CD4-positive, alpha-beta T cell treated with Interleukin-2 at 100 ng/mL for 4 hours (primary cell): ENCODE data around the gene BAZ2B.
"Not testable (repeated sequence)": the region's sequence is repeated elsewhere in the genome, so short reads cannot be mapped to it uniquely, and the experiment has no call there.

Source experiments
- DNase-seq: peaks from one replicate; pipeline ENCODE4 v3.0.0-alpha.2; 2020; ENCODE audit warnings: low spot score

BAZ2B gene

GRCh38 chr2:159410276-159410675 is 206.1 kb downstream of the BAZ2B start:
- no peak for DNase-seq

- DNase-seq, result no peak
Observed at GRCh38 chr2:159409116-159409800, 207.1 kb downstream of the BAZ2B start.

- no peak for DNase-seq
Observed at GRCh38 chr2:159402790-159403189, 213.6 kb downstream of the BAZ2B start.

- DNase-seq, result not testable (repeated sequence)
Observed at GRCh38 chr2:159402160-159402559, 214.2 kb downstream of the BAZ2B start.

- no peak for DNase-seq
Observed at GRCh38 chr2:159399716-159400415, 216.5 kb downstream of the BAZ2B start.

- DNase-seq, result no peak
Observed at GRCh38 chr2:159396799-159397198, 219.5 kb downstream of the BAZ2B start.

GRCh38 chr2:159382447-159383028 is 233.8 kb downstream of the BAZ2B start:
- DNase-seq, result no peak

- DNase-seq, result no peak
Observed at GRCh38 chr2:159381574-159381973, 234.8 kb downstream of the BAZ2B start.

GRCh38 chr2:159380685-159381239 is 235.6 kb downstream of the BAZ2B start:
- no peak for DNase-seq

GRCh38 chr2:159379181-159379580 is 237.2 kb downstream of the BAZ2B start:
- DNase-seq, result no peak

GRCh38 chr2:159375241-159375640 is 241.1 kb downstream of the BAZ2B start:
- DNase-seq, result no peak

- DNase-seq, result no peak
Observed at GRCh38 chr2:159371506-159371905, 244.8 kb downstream of the BAZ2B start.

- no peak for DNase-seq
Observed at GRCh38 chr2:159366538-159366937, 249.8 kb downstream of the BAZ2B start.

GRCh38 chr2:159362816-159363251 is 253.5 kb downstream of the BAZ2B start:
- DNase-seq, result no peak

- DNase-seq, result no peak
Observed at GRCh38 chr2:159362094-159362493, 254.3 kb downstream of the BAZ2B start.

- not testable (repeated sequence) for DNase-seq
Observed at GRCh38 chr2:159361603-159362002, 254.7 kb downstream of the BAZ2B start.

GRCh38 chr2:159356053-159356554 is 260.2 kb downstream of the BAZ2B start:
- no peak for DNase-seq

- DNase-seq, result no peak
Observed at GRCh38 chr2:159351977-159352376, 264.4 kb downstream of the BAZ2B start.

GRCh38 chr2:159349674-159350299 is 266.6 kb downstream of the BAZ2B start:
- DNase-seq, result no peak

GRCh38 chr2:159326569-159327255 is 289.6 kb downstream of the BAZ2B start:
- DNase-seq, result no peak

- no peak for DNase-seq
Observed at GRCh38 chr2:159322419-159322818, 293.9 kb downstream of the BAZ2B start.
